ENCODE data around the gene PITPNM3.
A peak's percentile ranks its signal among the peaks of the same experiment; 100 is the strongest.

The PITPNM3 gene

GRCh38 chr17:6461792-6462524 is 94.4 kb downstream of the PITPNM3 start:
- DNase-seq (ENCODE audit: low read depth): no peak

- no peak for DNase-seq (ENCODE audit: low read depth)
These were observed 95.1 kb downstream of the PITPNM3 start for GRCh38 chr17:6461246-6461645.

GRCh38 chr17:6460531-6461161 is 95.7 kb downstream of the PITPNM3 start:
- DNase-seq (ENCODE audit: low read depth): no peak

- no peak for DNase-seq (ENCODE audit: low read depth)
These were observed 97.8 kb downstream of the PITPNM3 start for GRCh38 chr17:6458460-6458950.

GRCh38 chr17:6457688-6458459 is 98.5 kb downstream of the PITPNM3 start:
- DNase-seq (ENCODE audit: low read depth): no peak

GRCh38 chr17:6456914-6457687 is 99.3 kb downstream of the PITPNM3 start:
- no peak for DNase-seq (ENCODE audit: low read depth)

GRCh38 chr17:6456321-6456720 is 100.0 kb downstream of the PITPNM3 start:
- DNase-seq (ENCODE audit: low read depth): no peak

- peak; percentile 31 for DNase-seq (ENCODE audit: low read depth)
These were observed 101.0 kb downstream of the PITPNM3 start for GRCh38 chr17:6455321-6455705.

- no peak for DNase-seq (ENCODE audit: low read depth)
These were observed 101.6 kb downstream of the PITPNM3 start for GRCh38 chr17:6454495-6455320.

- no peak for DNase-seq (ENCODE audit: low read depth)
These were observed 102.9 kb downstream of the PITPNM3 start for GRCh38 chr17:6453279-6454024.

GRCh38 chr17:6452471-6453266 is 103.7 kb downstream of the PITPNM3 start:
- no peak for DNase-seq (ENCODE audit: low read depth)

GRCh38 chr17:6450926-6451832 is 105.2 kb downstream of the PITPNM3 start:
- no peak for DNase-seq (ENCODE audit: low read depth)

- no peak for DNase-seq (ENCODE audit: low read depth)
These were observed 107.0 kb downstream of the PITPNM3 start for GRCh38 chr17:6449307-6449706.

- no peak for DNase-seq (ENCODE audit: low read depth)
These were observed 107.9 kb downstream of the PITPNM3 start for GRCh38 chr17:6448473-6448872.

GRCh38 chr17:6446516-6447100 is 109.7 kb downstream of the PITPNM3 start:
- DNase-seq (ENCODE audit: low read depth): no peak

GRCh38 chr17:6444571-6445335 is 111.6 kb downstream of the PITPNM3 start:
- DNase-seq (ENCODE audit: low read depth): no peak

Measured in activated T-helper 1 cell treated with Interleukin-2 at 50 U/mL for 16 hours (primary cell).